LoVo (cell line): ENCODE data around the gene TNFRSF1B.

Source experiments
- DNase-seq: peaks from one replicate; pipeline ENCODE4 v3.0.0-alpha.2; 2016; ENCODE audit warnings: low spot score

TNFRSF1B gene

GRCh38 chr1:12142141-12142823, 24.5 kb upstream of the TNFRSF1B start:
- no peak for DNase-seq

- DNase-seq = no peak
These were observed 23.7 kb upstream of the TNFRSF1B start for GRCh38 chr1:12142891-12143630.

- peak; percentile 55 for DNase-seq
These were observed 23.1 kb upstream of the TNFRSF1B start for GRCh38 chr1:12143631-12144155.

- DNase-seq = peak; percentile 36
These were observed 22.6 kb upstream of the TNFRSF1B start for GRCh38 chr1:12144236-12144635.

- no peak for DNase-seq
These were observed 21.8 kb upstream of the TNFRSF1B start for GRCh38 chr1:12144969-12145368.

- DNase-seq = no peak
These were observed 21.0 kb upstream of the TNFRSF1B start for GRCh38 chr1:12145616-12146342.

- no peak for DNase-seq
These were observed 20.3 kb upstream of the TNFRSF1B start for GRCh38 chr1:12146343-12147112.

- DNase-seq = no peak
These were observed 19.5 kb upstream of the TNFRSF1B start for GRCh38 chr1:12147201-12147701.

GRCh38 chr1:12148160-12148957, 18.4 kb upstream of the TNFRSF1B start:
- DNase-seq = peak; percentile 85

GRCh38 chr1:12148958-12149790, 17.6 kb upstream of the TNFRSF1B start:
- DNase-seq = no peak

- DNase-seq = no peak
These were observed 17.0 kb upstream of the TNFRSF1B start for GRCh38 chr1:12149791-12150175.

- DNase-seq = no peak
These were observed 16.2 kb upstream of the TNFRSF1B start for GRCh38 chr1:12150456-12151200.

- no peak for DNase-seq
These were observed 15.3 kb upstream of the TNFRSF1B start for GRCh38 chr1:12151465-12151864.

GRCh38 chr1:12152113-12152891, 14.5 kb upstream of the TNFRSF1B start:
- no peak for DNase-seq

GRCh38 chr1:12153181-12153785, 13.5 kb upstream of the TNFRSF1B start:
- peak; percentile 30 for DNase-seq

GRCh38 chr1:12155328-12155727, 11.5 kb upstream of the TNFRSF1B start:
- DNase-seq = no peak

GRCh38 chr1:12157366-12158231, 9.2 kb upstream of the TNFRSF1B start:
- no peak for DNase-seq
